H1 (cell line): ENCODE results near the gene FUBP3. TPM values are rescaled to one million over a fixed set of nuclear protein-coding genes. Genes with fewer than 3 reads are reported as not detected.

Experiments used
- CTCF ChIA-PET: fragments of 300-600 bp; sonication (Branson Sonifier 250); formaldehyde crosslinking; loops from one replicate; lab custom pipeline; 2021; ENCODE audit not compliant: partially characterized antibody; lab: Charles Lee
- POLR2A ChIA-PET: fragments of 300-600 bp; sonication (Branson Sonifier 250); formaldehyde crosslinking; loops from one replicate; lab custom pipeline; 2021; ENCODE audit warnings: inconsistent platforms; ENCODE audit not compliant: partially characterized antibody; lab: Charles Lee
- DNase-seq, 2 experiments: peaks; one replicate each; pipeline versions ENCODE4 v3.0.0 to v3.0.0-alpha.2; 2010 to 2022; ENCODE audit warnings: low spot score in 2 of 2, low read depth in 1 of 2, mixed read lengths in 1 of 2
- FAIRE-seq: peaks from 2 replicates; lab custom pipeline; 2011; peaks lifted over from hg19 to GRCh38; lab: Jason Lieb, UNC
- H2AFZ ChIP-seq: 2 replicates; pipeline ENCODE4 v1.8.1; 2012; ENCODE audit warnings: low read length, inconsistent platforms
- H2AK5ac ChIP-seq: 2 replicates; pipeline ENCODE4 v1.6.1; 2013; ENCODE audit warnings: low read depth, low read length
- H2BK120ac ChIP-seq: replicated peaks from 2 replicates; pipeline ENCODE3; 2013; ENCODE audit warnings: low read depth, low read length, inconsistent platforms
- H2BK12ac ChIP-seq: 2 replicates; pipeline ENCODE4 v1.6.1; 2013; ENCODE audit warnings: low read depth, low read length
- H2BK15ac ChIP-seq: 2 replicates; pipeline ENCODE4 v1.6.1; 2013; ENCODE audit warnings: low read length
- H2BK20ac ChIP-seq: 2 replicates; pipeline ENCODE4 v1.6.1; 2013; ENCODE audit warnings: low read length
- H2BK5ac ChIP-seq: 2 replicates; pipeline ENCODE4 v1.6.1; 2013; ENCODE audit warnings: low read depth, low read length
- H3K14ac ChIP-seq: 2 replicates; pipeline ENCODE4 v1.6.1; 2013; ENCODE audit warnings: inconsistent platforms; ENCODE audit not compliant: insufficient read length
- H3K18ac ChIP-seq: 2 replicates; pipeline ENCODE4 v1.6.1; 2013; ENCODE audit warnings: low read length; ENCODE audit errors: extremely low read depth
- H3K23ac ChIP-seq: 2 replicates; pipeline ENCODE4 v1.6.1; 2013; ENCODE audit warnings: inconsistent platforms; ENCODE audit not compliant: insufficient read length
- H3K23me2 ChIP-seq: 2 replicates; pipeline ENCODE4 v1.6.1; 2013; ENCODE audit warnings: low read depth, low read length
- H3K27ac ChIP-seq: 2 replicates; pipeline ENCODE4 v1.6.1; 2011; ENCODE audit warnings: low read depth, low read length, inconsistent platforms
- H3K27me3 ChIP-seq, 4 experiments: replicated peaks in 1 of 4; 1 replicate in 1 of 4; 2 replicates in 3 of 4; pipeline versions ENCODE4 v1.6.1 to v1.8.1; 2011 to 2013; ENCODE audit warnings: low read length in 3 of 4, mild to moderate bottlenecking in 3 of 4, inconsistent platforms in 2 of 4, mixed read lengths in 2 of 4, moderate library complexity in 1 of 4; ENCODE audit not compliant: control insufficient read depth in 3 of 4, insufficient read depth in 3 of 4; ENCODE audit errors: extremely low read depth in 1 of 4
- H3K36me3 ChIP-seq, 4 experiments: 2 replicates each; pipeline versions ENCODE4 v1.6.1 to v1.8.1; 2011 to 2013; ENCODE audit warnings: mild to moderate bottlenecking in 4 of 4, low read length in 3 of 4, moderate library complexity in 2 of 4, control low read depth in 1 of 4, inconsistent platforms in 1 of 4; ENCODE audit not compliant: insufficient read depth in 4 of 4, control insufficient read depth in 2 of 4
- H3K4ac ChIP-seq: replicated peaks from 2 replicates; pipeline ENCODE3; 2013; ENCODE audit warnings: low read length, low read depth, mixed read lengths, inconsistent platforms; ENCODE audit not compliant: insufficient read length
- H3K4me1 ChIP-seq, 4 experiments: replicated peaks in 1 of 4; 1 replicate in 1 of 4; 2 replicates in 3 of 4; pipeline versions ENCODE4 v1.6.1 to v1.8.1; 2011 to 2013; ENCODE audit warnings: low read length in 3 of 4, inconsistent platforms in 2 of 4, mixed read lengths in 1 of 4; ENCODE audit not compliant: insufficient read depth in 4 of 4, control insufficient read depth in 3 of 4
- H3K4me2 ChIP-seq, 2 experiments: 2 replicates each; pipeline versions ENCODE4 v1.6.1 to v1.8.1; 2011 to 2013; ENCODE audit warnings: low read depth in 2 of 2, low read length in 2 of 2, control low read depth in 1 of 2, inconsistent platforms in 1 of 2, mild to moderate bottlenecking in 1 of 2; ENCODE audit not compliant: insufficient read depth in 1 of 2
- H3K4me3 ChIP-seq, 4 experiments: fragments of 200-600, 300-600 bp in 1 of 4; sonication (generic), shearing (Covaris generic), sonication (Bioruptor Twin) in 1 of 4; 2 replicates each; pipeline versions ENCODE4 v1.5.1 to v1.8.1; 2011 to 2016; ENCODE audit warnings: low read length in 4 of 4, low read depth in 3 of 4, control low read depth in 2 of 4, inconsistent platforms in 2 of 4, mild to moderate bottlenecking in 2 of 4, mixed read lengths in 1 of 4, moderate library complexity in 1 of 4; ENCODE audit not compliant: insufficient read depth in 2 of 4; ENCODE audit errors: extremely low read depth in 1 of 4
- H3K56ac ChIP-seq: replicated peaks from 2 replicates; pipeline ENCODE3; 2013; ENCODE audit warnings: low read depth, mild to moderate bottlenecking, mixed read lengths, low read length, inconsistent platforms; ENCODE audit not compliant: insufficient read length
- H3K79me1 ChIP-seq: 2 replicates; pipeline ENCODE4 v1.6.1; 2013; ENCODE audit warnings: low read depth, low read length, control low read depth
- H3K79me2 ChIP-seq, 2 experiments: 2 replicates each; pipeline versions ENCODE4 v1.6.1 to v1.8.1; 2012 to 2013; ENCODE audit warnings: low read length in 2 of 2, mild to moderate bottlenecking in 2 of 2, inconsistent platforms in 1 of 2; ENCODE audit not compliant: insufficient read depth in 2 of 2, control insufficient read depth in 1 of 2
- H3K9ac ChIP-seq, 4 experiments: replicated peaks in 1 of 4; 1 replicate in 1 of 4; 2 replicates in 3 of 4; pipeline versions ENCODE4 v1.6.1 to v1.8.1; 2011 to 2013; ENCODE audit warnings: low read depth in 3 of 4, low read length in 3 of 4, control low read depth in 2 of 4, mild to moderate bottlenecking in 2 of 4, moderate library complexity in 2 of 4, inconsistent platforms in 1 of 4; ENCODE audit errors: extremely low read depth in 1 of 4
- H3K9me3 ChIP-seq, 2 experiments: 2 replicates each; pipeline versions ENCODE4 v1.6.1 to v1.8.1; 2012 to 2013; ENCODE audit warnings: mild to moderate bottlenecking in 2 of 2, moderate library complexity in 2 of 2, control low read depth in 1 of 2, inconsistent platforms in 1 of 2, low read depth in 1 of 2, low read length in 1 of 2, mixed read lengths in 1 of 2; ENCODE audit not compliant: insufficient read depth in 2 of 2
- H4K20me1 ChIP-seq, 2 experiments: replicated peaks in 1 of 2; 2 replicates each; pipeline versions ENCODE3 to v1.8.1; 2011 to 2013; ENCODE audit warnings: inconsistent platforms in 2 of 2, low read length in 2 of 2, mild to moderate bottlenecking in 1 of 2; ENCODE audit not compliant: insufficient read depth in 2 of 2, control insufficient read depth in 1 of 2
- H4K5ac ChIP-seq: 2 replicates; pipeline ENCODE4 v1.6.1; 2013; ENCODE audit warnings: low read length, low read depth, mixed read lengths, inconsistent platforms; ENCODE audit not compliant: insufficient read length
- H4K8ac ChIP-seq: 2 replicates; pipeline ENCODE4 v1.8.0; 2013; ENCODE audit warnings: mild to moderate bottlenecking, moderate library complexity, low read length, inconsistent platforms; ENCODE audit not compliant: insufficient read depth; ENCODE audit errors: extremely low read depth
- H4K91ac ChIP-seq: replicated peaks from 2 replicates; pipeline ENCODE3; 2013; ENCODE audit warnings: low read length, mixed read lengths, inconsistent platforms; ENCODE audit not compliant: insufficient read length
- CEBPB ChIP-seq: IDR thresholded peaks from 2 replicates; pipeline ENCODE4 v1.6.1; 2012; ENCODE audit warnings: low read depth, low read length
- WGBS, 2 experiments: shearing (Covaris generic) in 1 of 2; methylation state at CpG; one replicate each; pipeline versions ENCODE4 v1.1.6 to v1.1.7; 2013 to 2015; ENCODE audit warnings: low lambda C conversion rate in 2 of 2, mixed read lengths in 2 of 2, inconsistent platforms in 1 of 2, low coverage in 1 of 2, missing lambda C conversion rate in 1 of 2; ENCODE audit not compliant: insufficient replicate concordance in 2 of 2, insufficient coverage in 1 of 2, insufficient read length in 1 of 2; ENCODE audit errors: extremely low coverage in 1 of 2, missing lambda C conversion rate in 1 of 2; 5-methylcytosine and 5-hydroxymethylcytosine counted together
- polyA plus RNA-seq, 7 experiments: library from polyadenylated mRNA; depleted of rRNA in 3 of 7; stranded (reverse) in 5 of 7; unstranded in 2 of 7; fragments of >200 nt in 5 of 7; fragments of 200-250 nt in 2 of 7; gene quantifications; 1 replicate in 5 of 7; 2 replicates in 1 of 7; 4 replicates in 1 of 7; pipeline versions ENCODE4 v1.2.1 to v1.2.3, GENCODE V29; 2011 to 2013; ENCODE audit warnings: missing spikeins in 2 of 7, mixed read lengths in 2 of 7
- total RNA-seq: library from RNA; stranded (reverse); fragmentation: NEBNext Ultra II Directional; extraction: Animal tissue kit (Norgen Biotek cat#: 25700); gene quantifications from 2 replicates; pipeline ENCODE4 v1.2.1, GENCODE V29; 2021

Gene FUBP3
- total and polyA plus RNA-seq, 2 of the 8 experiments (the other 6 are each of a cell fraction or from before 2014, with no cell fraction given), result 23.7 to 76.4 TPM

DNA sequence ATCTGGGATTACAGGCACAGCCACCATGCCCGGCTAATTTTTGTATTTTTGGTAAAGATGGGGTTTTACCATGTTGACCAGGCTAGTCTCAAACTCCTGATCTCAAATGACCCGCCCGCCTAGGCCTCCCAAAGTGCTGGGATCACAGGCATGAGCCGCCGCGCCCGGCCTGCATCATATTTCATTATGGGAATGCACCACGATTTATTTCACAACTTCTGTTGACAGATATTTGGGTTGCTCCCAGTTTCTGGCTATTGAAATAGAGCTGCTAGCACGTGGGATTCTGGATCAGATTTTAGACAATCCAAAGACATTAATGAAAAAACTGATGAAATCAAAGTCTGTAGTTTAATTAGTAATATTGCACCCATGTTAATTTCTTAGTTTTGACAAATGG lies 48.4 kb upstream of the FUBP3 start:
- ChIA-PET CTCF (interaction anchor here (0.6 to 1.6 kb wide), 4 partner anchors 8 to 110 kb away, joined by 3 to 5 read pairs (median 4); no protein-coding TSS in a partner anchor), POLR2A (no interaction called here)
- 92% methylated on average over 9 of the region's 9 CpGs; no CpG with 5 or more reads in 1 of the 2 experiments for WGBS, 2 experiments

More for the DNA sequence above, 48.4 kb upstream of the FUBP3 start:
- H3K4me1 ChIP-seq, result peaks cover 0 to 11% (median 8%) of the 10 kb centered on the region in 4 experiments; a peak in 6 of 7 replicates
- H3K79me1 ChIP-seq, result no peaks in the 10 kb centered on the region
- no peaks in the 10 kb centered on the region for H4K20me1 ChIP-seq
- no peak overlapping the region for H2BK5ac ChIP-seq
- no peak overlapping the region for H3K4me3 ChIP-seq
- H3K18ac ChIP-seq, result no peak overlapping the region
- no peak overlapping the region for H2BK20ac ChIP-seq
- no peak overlapping the region for H4K8ac ChIP-seq
- H2BK12ac ChIP-seq, result no peak overlapping the region
- TF ChIP-seq CEBPB, result no peak
- H3K36me3 ChIP-seq, result no peaks in the 10 kb centered on the region
- no peak overlapping the region for H3K14ac ChIP-seq
- no peak for FAIRE-seq
- no peaks in the 10 kb centered on the region for H3K9me3 ChIP-seq
- H3K4ac ChIP-seq, result no peak overlapping the region
- DNase-seq, result no peak
- no peak overlapping the region for H2AFZ ChIP-seq
- H2AK5ac ChIP-seq, result no peak overlapping the region
- H3K4me2 ChIP-seq, result no peak overlapping the region
- no peak overlapping the region for H3K9ac ChIP-seq
- H2BK15ac ChIP-seq, result no peak overlapping the region
- H3K79me2 ChIP-seq, result no peaks in the 10 kb centered on the region
- H3K23ac ChIP-seq, result no peak overlapping the region
- peaks cover 0 to 6% (median 2%) of the 10 kb centered on the region in 4 experiments; a peak in 2 of 7 replicates for H3K27me3 ChIP-seq
- no peak overlapping the region for H4K91ac ChIP-seq
- no peak overlapping the region for H2BK120ac ChIP-seq
- no peak overlapping the region for H4K5ac ChIP-seq
- 0 out of 2 replicates have a peak, but pooled peaks cover 3% of the 10 kb centered on the region for H3K23me2 ChIP-seq
- no peak overlapping the region for H3K27ac ChIP-seq
- no peak overlapping the region for H3K56ac ChIP-seq
